ENCODE measurements around the gene WDFY4. TPM values are rescaled to one million over a fixed set of nuclear protein-coding genes. Genes with fewer than 3 reads are reported as not detected.

WDFY4 gene
- total and polyA plus RNA-seq, 2 experiments from 2014 or later: 0.14 TPM; not detected in 1

DNA sequence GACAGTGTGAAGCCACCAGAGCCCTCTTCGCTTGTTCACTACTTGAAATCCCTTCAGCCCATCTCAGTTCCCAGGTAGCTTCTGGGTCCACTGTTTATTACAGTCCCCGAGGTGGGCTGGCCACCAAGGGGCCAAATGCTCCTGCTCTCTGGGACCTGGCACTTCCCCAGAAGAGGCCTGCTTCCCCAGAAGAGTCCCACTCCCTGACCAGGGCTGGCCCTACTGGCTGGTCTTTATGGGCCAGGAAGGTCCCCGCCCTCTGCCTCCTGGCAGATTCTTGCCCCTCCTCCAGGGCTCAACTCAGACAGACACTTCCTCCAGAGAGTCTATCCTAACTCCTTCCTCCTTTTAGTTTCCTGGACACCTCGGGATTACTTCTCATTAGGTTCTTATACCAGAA is 325.6 kb downstream of the WDFY4 start:
- H3K4me2 ChIP-seq: no peak overlapping the region
- no peak for ATAC-seq

More for the DNA sequence above, 325.6 kb downstream of the WDFY4 start:
- no peaks in the 10 kb centered on the region for H3K9me2 ChIP-seq (ENCODE audit: insufficient read depth)
- H3K27me3 ChIP-seq (ENCODE audit: insufficient read depth): no peaks in the 10 kb centered on the region
- Mint-ChIP-seq H3K36me3 (ENCODE audit: low read depth) (no peaks in the 10 kb centered on the region), H3K4me3 (no peak overlapping the region), H3K27me3 (ENCODE audit: insufficient read depth, low read depth, poor library complexity) (peaks cover 1% of the 10 kb centered on the region), H3K4me1 (peaks cover 5% of the 10 kb centered on the region), H3K9me3 (peaks cover 1% of the 10 kb centered on the region; the same call in 1 of the 3 replicates), H3K27ac (no peak overlapping the region)
- H3K36me3 ChIP-seq (ENCODE audit: insufficient read depth): no peaks in the 10 kb centered on the region
- no peak overlapping the region for H3K27ac ChIP-seq (ENCODE audit: low read depth)
- H4K20me1 ChIP-seq (replicated peaks; ENCODE audit: insufficient read depth): no peaks in the 10 kb centered on the region
- no peaks in the 10 kb centered on the region for H3K79me2 ChIP-seq (replicated peaks; ENCODE audit: insufficient read depth)
- H3F3A ChIP-seq (replicated peaks; ENCODE audit: low read depth): no peaks in the 10 kb centered on the region
- DNase-seq (ENCODE audit: low spot score): no peak
- H2AFZ ChIP-seq: no peak overlapping the region
- no peaks in the 10 kb centered on the region for H3K4me1 ChIP-seq (ENCODE audit: insufficient read depth)
- TF ChIP-seq POLR2AphosphoS5 (IDR thresholded peaks at IDR 0.05; ENCODE audit: low read depth) (no peak), CREB1 (CRISPR knock-in tag; IDR thresholded peaks at IDR 0.05; ENCODE audit: low read depth) (no peak), CTCF (conservative IDR thresholded peaks at IDR 0.05; ENCODE audit: low read depth in 2 of 2) (no peak), ZNF462 (CRISPR knock-in tag; IDR thresholded peaks at IDR 0.05) (no peak), JUNB (IDR thresholded peaks at IDR 0.05; ENCODE audit: unreplicated experiment) (no peak), EZH2phosphoT487 (IDR thresholded peaks at IDR 0.05; ENCODE audit: unreplicated experiment) (no peak), ZNF331 (CRISPR knock-in tag; IDR thresholded peaks at IDR 0.05; ENCODE audit: low read depth) (no peak), STAT1 (IDR thresholded peaks at IDR 0.05; ENCODE audit: unreplicated experiment) (no peak), EZH2 (IDR thresholded peaks at IDR 0.05; ENCODE audit: low read depth, unreplicated experiment) (no peak), NANOG (IDR thresholded peaks at IDR 0.05; ENCODE audit: borderline replicate concordance) (no peak)
- TF ChIP-seq, protein P1, sequence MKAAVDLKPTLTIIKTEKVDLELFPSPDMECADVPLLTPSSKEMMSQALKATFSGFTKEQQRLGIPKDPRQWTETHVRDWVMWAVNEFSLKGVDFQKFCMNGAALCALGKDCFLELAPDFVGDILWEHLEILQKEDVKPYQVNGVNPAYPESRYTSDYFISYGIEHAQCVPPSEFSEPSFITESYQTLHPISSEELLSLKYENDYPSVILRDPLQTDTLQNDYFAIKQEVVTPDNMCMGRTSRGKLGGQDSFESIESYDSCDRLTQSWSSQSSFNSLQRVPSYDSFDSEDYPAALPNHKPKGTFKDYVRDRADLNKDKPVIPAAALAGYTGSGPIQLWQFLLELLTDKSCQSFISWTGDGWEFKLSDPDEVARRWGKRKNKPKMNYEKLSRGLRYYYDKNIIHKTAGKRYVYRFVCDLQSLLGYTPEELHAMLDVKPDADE (IDR thresholded peaks at IDR 0.05): no peak
- TF ChIP-seq, protein P2, sequence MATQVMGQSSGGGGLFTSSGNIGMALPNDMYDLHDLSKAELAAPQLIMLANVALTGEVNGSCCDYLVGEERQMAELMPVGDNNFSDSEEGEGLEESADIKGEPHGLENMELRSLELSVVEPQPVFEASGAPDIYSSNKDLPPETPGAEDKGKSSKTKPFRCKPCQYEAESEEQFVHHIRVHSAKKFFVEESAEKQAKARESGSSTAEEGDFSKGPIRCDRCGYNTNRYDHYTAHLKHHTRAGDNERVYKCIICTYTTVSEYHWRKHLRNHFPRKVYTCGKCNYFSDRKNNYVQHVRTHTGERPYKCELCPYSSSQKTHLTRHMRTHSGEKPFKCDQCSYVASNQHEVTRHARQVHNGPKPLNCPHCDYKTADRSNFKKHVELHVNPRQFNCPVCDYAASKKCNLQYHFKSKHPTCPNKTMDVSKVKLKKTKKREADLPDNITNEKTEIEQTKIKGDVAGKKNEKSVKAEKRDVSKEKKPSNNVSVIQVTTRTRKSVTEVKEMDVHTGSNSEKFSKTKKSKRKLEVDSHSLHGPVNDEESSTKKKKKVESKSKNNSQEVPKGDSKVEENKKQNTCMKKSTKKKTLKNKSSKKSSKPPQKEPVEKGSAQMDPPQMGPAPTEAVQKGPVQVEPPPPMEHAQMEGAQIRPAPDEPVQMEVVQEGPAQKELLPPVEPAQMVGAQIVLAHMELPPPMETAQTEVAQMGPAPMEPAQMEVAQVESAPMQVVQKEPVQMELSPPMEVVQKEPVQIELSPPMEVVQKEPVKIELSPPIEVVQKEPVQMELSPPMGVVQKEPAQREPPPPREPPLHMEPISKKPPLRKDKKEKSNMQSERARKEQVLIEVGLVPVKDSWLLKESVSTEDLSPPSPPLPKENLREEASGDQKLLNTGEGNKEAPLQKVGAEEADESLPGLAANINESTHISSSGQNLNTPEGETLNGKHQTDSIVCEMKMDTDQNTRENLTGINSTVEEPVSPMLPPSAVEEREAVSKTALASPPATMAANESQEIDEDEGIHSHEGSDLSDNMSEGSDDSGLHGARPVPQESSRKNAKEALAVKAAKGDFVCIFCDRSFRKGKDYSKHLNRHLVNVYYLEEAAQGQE (IDR thresholded peaks at IDR 0.05; ENCODE audit: unreplicated experiment): no peak
- H3K4me3 ChIP-seq: no peak overlapping the region
